Kidney epithelial cell (primary cell): ENCODE measurements around the gene SLC6A17. TPM values are rescaled to one million over a fixed set of nuclear protein-coding genes. Genes with fewer than 3 reads are reported as not detected.

ENCODE experiments used
- DNase-seq: peaks from one replicate; pipeline ENCODE4 v3.0.0-alpha.2; 2010; ENCODE audit warnings: low read depth
- H3K27me3 ChIP-seq: 2 replicates; pipeline ENCODE4 v1.6.0; 2011; ENCODE audit warnings: low read length; ENCODE audit not compliant: control insufficient read depth, insufficient read depth
- H3K36me3 ChIP-seq: 2 replicates; pipeline ENCODE4 v1.5.1; 2011; ENCODE audit warnings: low read length; ENCODE audit not compliant: control insufficient read depth, insufficient read depth
- H3K4me3 ChIP-seq: 2 replicates; pipeline ENCODE4 v1.5.1; 2011; ENCODE audit warnings: low read depth, mild to moderate bottlenecking, control low read depth, low read length
- total RNA-seq: library from RNA; depleted of rRNA; stranded (reverse); fragments of >200 nt; gene quantifications from 2 replicates; pipeline ENCODE4 v1.2.3, GENCODE V29; 2015
- TF ChIP-seq, protein P1 (sequence below): IDR thresholded peaks from 2 replicates; pipeline ENCODE4 v1.5.1; 2011; ENCODE audit warnings: mild to moderate bottlenecking, moderate library complexity, low read length, control low read depth, inconsistent platforms; ENCODE audit not compliant: insufficient read depth, poor library complexity, severe bottlenecking

Gene SLC6A17
- total RNA-seq, 1 donor from 2014 or later: 0.42 TPM

DNA sequence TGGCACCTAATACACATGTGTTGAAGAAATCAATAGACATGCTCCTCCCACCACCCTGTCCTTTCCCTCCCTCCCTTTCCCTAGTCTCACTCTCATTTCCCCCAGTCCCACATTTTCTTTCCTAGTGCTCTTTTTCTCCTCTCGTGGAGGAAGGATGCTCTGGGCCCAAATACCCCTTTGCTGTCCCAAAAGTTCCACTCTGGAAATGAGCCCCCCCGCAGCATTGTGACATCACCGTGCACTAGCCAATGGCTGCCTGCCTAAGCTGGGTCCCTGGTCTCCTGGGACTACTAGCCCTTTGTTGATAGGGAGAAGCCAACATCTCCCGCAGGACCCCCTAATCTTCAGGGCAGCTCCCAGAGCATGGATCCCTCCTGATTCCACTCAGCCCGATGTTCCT lies 38.2 kb upstream of the SLC6A17 start, which contains the start of gene UBL4B:
Gene UBL4B, plus strand, starts transcription at position 301 of the 400 bp plus-strand sequence. Its CDS starts 92 bp downstream, at position 393.
- Histone ChIP-seq H3K4me3 (no peak within 1 kb of the TSS), H3K36me3 (no peaks in the 10 kb centered on the region), H3K27me3 (peaks cover 54% of the 10 kb centered on the region)
- DNase-seq: no peak
- TF ChIP-seq, protein P1, sequence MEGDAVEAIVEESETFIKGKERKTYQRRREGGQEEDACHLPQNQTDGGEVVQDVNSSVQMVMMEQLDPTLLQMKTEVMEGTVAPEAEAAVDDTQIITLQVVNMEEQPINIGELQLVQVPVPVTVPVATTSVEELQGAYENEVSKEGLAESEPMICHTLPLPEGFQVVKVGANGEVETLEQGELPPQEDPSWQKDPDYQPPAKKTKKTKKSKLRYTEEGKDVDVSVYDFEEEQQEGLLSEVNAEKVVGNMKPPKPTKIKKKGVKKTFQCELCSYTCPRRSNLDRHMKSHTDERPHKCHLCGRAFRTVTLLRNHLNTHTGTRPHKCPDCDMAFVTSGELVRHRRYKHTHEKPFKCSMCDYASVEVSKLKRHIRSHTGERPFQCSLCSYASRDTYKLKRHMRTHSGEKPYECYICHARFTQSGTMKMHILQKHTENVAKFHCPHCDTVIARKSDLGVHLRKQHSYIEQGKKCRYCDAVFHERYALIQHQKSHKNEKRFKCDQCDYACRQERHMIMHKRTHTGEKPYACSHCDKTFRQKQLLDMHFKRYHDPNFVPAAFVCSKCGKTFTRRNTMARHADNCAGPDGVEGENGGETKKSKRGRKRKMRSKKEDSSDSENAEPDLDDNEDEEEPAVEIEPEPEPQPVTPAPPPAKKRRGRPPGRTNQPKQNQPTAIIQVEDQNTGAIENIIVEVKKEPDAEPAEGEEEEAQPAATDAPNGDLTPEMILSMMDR: no peak

DNA sequence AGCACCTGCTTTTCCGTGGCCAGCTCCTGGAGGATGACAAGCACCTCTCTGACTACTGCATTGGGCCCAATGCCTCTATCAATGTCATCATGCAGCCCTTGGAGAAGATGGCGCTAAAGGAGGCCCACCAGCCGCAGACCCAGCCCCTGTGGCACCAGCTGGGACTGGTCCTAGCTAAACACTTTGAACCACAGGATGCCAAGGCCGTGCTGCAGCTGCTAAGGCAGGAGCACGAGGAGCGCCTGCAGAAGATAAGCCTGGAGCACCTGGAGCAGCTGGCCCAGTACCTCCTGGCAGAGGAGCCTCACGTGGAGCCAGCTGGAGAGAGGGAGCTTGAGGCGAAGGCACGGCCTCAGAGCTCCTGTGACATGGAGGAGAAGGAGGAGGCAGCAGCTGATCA lies 37.6 kb upstream of the SLC6A17 start:
- Histone ChIP-seq H3K4me3 (no peak overlapping the region), H3K36me3 (no peaks in the 10 kb centered on the region), H3K27me3 (peaks cover 51% of the 10 kb centered on the region)
- TF ChIP-seq, protein P1: no peak
- DNase-seq: no peak

DNA sequence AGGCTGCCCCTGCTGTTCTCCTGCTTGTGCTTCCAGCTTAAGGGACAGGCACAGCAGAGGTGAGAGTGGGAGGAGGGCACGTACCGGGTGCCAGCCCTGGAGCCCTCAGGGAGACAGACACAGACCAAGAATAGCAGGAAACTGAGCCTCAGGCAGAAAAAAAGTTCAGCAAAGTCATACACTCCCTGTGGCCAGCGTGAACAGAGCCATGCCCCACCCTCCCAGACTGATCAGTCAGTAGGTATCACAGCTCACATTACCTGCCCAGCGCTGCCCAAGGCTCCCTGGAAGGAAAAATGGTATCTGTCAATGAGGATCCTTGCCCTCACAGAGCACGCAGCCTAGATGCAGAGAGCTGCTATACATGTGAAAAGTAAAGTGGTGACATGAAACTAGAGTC lies 36.7 kb upstream of the SLC6A17 start:
- no peak overlapping the region for H3K4me3 ChIP-seq
- no peak for DNase-seq
- TF ChIP-seq, protein P1: no peak
- no peaks in the 10 kb centered on the region for H3K36me3 ChIP-seq
- peaks cover 46% of the 10 kb centered on the region for H3K27me3 ChIP-seq

DNA sequence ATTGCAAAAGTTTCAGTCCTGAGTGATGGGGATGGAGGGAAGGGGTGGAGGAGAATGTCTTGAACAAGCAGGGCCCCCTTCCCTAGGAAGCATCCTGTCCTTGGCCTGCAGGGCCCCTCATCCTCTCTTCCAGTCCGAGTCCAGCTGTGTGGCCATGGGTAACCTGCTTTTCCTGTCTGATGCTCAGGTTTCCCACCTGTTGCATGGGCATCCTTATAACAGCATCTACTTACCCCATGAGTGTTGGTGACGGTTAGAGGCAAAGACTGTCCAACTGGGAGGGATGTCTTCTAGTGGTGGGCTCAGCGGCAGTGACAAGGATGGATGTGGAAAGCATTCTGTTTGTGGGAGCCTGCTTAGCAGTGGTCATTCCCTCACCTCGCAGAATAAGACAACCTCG lies 36.1 kb upstream of the SLC6A17 start:
- no peak for DNase-seq
- Histone ChIP-seq H3K4me3 (no peak overlapping the region), H3K27me3 (peaks cover 43% of the 10 kb centered on the region), H3K36me3 (no peaks in the 10 kb centered on the region)
- TF ChIP-seq, protein P1: no peak

DNA sequence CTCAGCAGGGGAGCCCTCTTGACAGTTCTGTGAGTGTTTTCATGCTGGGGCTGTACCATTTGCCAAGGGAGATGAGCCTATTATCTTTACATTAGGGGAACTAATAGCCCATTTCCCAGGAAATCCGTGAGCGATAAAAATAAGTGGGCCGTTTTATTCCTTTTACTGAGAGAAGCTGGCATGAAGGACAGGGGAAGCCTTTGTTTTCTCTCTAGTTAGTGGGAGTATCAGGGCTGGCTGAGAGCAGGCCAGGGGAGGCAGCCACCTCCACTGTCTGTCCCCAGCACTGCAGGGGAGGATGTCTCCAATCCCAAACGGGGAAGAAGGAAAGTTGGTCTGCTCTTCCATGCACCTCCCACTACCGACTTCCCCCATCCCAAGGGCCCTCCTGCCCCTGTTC lies 35.5 kb upstream of the SLC6A17 start:
- DNase-seq: no peak
- Histone ChIP-seq H3K27me3 (peaks cover 43% of the 10 kb centered on the region), H3K36me3 (no peaks in the 10 kb centered on the region), H3K4me3 (no peak overlapping the region)
- TF ChIP-seq, protein P1: no peak

DNA sequence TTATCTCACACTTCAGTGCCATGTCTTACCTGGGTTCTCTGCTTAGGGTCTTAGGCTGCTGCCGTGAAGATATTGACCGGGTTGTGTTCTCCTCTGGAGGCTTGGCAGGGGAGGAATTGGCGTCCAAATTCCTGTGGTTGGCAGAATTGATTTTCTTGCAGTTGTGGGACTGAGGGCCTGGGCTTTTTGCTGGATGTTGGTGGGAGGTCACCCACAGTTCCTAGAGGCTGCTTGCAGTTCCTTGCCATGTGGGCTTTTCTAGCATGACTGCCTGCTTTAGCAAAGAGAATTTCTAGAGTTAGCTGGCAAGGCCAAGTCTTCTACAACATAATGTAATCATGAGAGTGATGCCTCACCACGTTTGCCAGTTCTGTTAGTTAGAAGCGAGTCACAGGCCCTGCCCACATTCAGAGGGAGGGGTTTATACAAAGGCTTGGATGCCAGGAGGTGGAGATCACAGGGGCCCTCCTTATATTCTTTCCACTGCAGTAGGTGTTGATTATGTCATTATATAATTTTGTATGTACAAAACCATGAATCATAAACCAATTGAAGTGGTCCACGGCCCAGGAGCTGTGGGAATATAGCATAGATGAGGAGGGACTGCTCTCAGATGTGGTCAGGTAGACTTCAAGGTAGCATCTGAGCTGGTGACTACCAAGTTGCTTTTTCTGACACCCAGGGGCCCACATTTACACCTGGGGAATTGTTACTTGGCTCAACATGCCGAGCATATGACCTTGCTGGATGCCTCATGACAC lies 31.5 kb upstream of the SLC6A17 start:
- no peaks in the 10 kb centered on the region for H3K36me3 ChIP-seq
- TF ChIP-seq, protein P1: no peak
- no peak overlapping the region for H3K4me3 ChIP-seq
- H3K27me3 ChIP-seq: peaks cover 27% of the 10 kb centered on the region
- no peak for DNase-seq
